IgD-negative memory B cell (primary cell): Measurements from ENCODE around the gene ATAT1. TPM values are rescaled to one million over a fixed set of nuclear protein-coding genes. Genes with fewer than 3 reads are reported as not detected.

Experiments used
- H3K27ac Mint-ChIP-seq, 3 donors: one replicate each; pipeline ENCODE4 v1.8.0; 2020 to 2022; ENCODE audit warnings: mild to moderate bottlenecking in 3 of 3, mixed read lengths in 3 of 3, moderate library complexity in 1 of 3
- H3K27me3 Mint-ChIP-seq: one replicate; pipeline ENCODE4 v1.8.0; 2021; ENCODE audit warnings: mixed read lengths
- H3K36me3 Mint-ChIP-seq: one replicate; pipeline ENCODE4 v1.8.0; 2020; ENCODE audit warnings: mild to moderate bottlenecking, mixed read lengths
- H3K4me1 Mint-ChIP-seq, 3 donors: one replicate each; pipeline ENCODE4 v1.8.0; 2020 to 2022; ENCODE audit warnings: mixed read lengths in 3 of 3, mild to moderate bottlenecking in 1 of 3
- H3K4me3 Mint-ChIP-seq, 4 donors: one replicate each; pipeline ENCODE4 v1.8.0; 2020 to 2022; ENCODE audit warnings: mild to moderate bottlenecking in 4 of 4, mixed read lengths in 4 of 4, moderate library complexity in 3 of 4
- H3K9me3 Mint-ChIP-seq, 3 donors: one replicate each; pipeline ENCODE4 v1.8.0; 2020 to 2021; ENCODE audit warnings: mixed read lengths in 3 of 3, mild to moderate bottlenecking in 1 of 3
- polyA plus RNA-seq: library from polyadenylated mRNA; unstranded; fragments of 300-500 nt; fragmentation: Illumina TruSeq; gene quantifications from one replicate; pipeline ENCODE4 v1.2.3, GENCODE V29; 2021

ATAT1 gene
- polyA plus RNA-seq, 1 donor from 2014 or later, result 2.0 TPM

DNA sequence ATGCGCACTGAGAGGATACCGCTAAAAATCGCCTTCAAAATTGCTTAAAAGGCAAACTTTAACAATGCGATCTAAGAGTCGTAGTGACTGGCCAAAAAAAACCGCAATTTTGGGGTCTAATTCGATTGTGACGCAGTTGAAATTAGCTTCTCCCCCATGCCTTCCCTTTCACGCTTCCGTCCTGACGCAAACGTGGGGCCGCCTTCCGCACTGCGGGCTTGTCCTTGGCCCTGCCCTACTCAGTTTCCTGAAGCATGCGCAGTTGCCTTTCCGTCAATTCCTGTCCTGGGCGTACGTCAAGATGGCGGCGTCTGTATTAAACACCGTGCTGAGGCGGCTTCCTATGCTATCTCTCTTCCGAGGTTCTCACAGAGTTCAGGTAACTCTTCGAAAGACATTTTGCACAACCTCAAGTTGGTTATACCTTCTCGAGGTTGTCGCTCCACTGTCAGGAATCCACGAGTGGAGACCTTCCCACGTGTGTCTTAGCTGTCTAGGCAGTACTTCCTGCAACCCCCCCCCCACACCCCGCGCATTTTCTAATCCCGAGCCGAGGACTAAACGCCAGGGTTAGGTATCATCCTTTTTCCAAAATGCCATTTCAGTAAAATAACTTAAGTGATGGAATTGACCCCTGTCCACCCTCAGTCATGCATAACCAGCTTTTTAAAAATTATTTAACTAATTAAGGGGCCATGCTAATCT, 9.0 kb upstream of the ATAT1 start, which contains the start of gene MRPS18B:
Gene MRPS18B (plus strand): TSS at position 276 of the 705 bp plus-strand sequence. CDS start 26 bp downstream, at position 302.
- H3K27ac Mint-ChIP-seq, result peak within 1 kb of the TSS; percentile 99 to 100 (median 100)
- H3K27me3 Mint-ChIP-seq, result no peaks in the 10 kb centered on the region
- peak within 1 kb of the TSS; percentile 97 to 99 (median 98) for H3K4me3 Mint-ChIP-seq
- H3K36me3 Mint-ChIP-seq, result peaks cover 18% of the 10 kb centered on the region
- H3K9me3 Mint-ChIP-seq, result peaks cover 0 to 2% (median 0%) of the 10 kb centered on the region in 3 donors
- H3K4me1 Mint-ChIP-seq, result peaks cover 12 to 23% (median 20%) of the 10 kb centered on the region in 3 donors

DNA sequence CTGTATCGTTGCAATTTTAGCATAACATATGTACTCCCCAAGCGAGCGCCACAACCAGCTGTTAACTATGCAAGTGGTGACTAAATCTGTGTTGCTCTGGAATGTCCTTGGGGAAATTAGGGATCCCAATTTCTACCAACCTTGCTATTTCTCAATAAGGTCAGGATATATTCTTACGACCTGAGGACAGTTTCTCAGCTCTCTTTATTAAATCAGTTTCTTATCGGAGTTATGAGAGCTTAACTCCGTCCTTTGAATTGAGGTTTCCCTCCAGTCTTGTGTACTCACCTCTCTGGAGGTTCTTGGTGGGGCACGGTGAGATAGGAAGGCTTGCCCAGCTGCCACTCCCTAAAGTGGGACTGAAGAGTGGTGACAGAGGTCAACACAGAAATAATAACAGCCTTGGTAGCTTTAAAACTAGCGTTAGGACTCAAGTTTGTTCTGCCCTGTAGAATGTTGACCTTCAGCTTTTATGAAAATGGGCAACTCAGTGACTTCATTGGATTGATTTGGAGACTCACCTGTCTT, 8.3 kb upstream of the ATAT1 start:
- peaks cover 18% of the 10 kb centered on the region for H3K36me3 Mint-ChIP-seq
- H3K9me3 Mint-ChIP-seq, result peaks cover 0 to 2% (median 0%) of the 10 kb centered on the region in 3 donors

DNA sequence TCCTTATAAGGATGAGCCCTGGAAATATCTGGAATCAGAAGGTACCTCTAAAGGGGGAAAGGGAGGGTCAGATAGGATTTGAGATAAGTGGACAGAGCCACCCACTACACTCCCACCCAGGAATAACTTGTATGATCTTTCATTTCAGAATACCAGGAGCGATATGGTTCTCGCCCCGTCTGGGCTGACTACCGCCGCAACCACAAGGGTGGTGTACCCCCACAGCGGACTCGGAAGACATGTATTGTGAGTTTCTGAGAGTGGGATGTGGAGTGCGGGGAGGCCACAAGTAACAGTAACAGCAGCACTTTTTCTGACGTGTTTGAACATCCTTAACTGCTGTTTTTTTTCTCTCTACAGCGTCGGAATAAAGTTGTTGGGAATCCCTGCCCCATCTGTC, 7.1 kb upstream of the ATAT1 start:
- Mint-ChIP-seq H3K27me3 (no peaks in the 10 kb centered on the region), H3K36me3 (peaks cover 18% of the 10 kb centered on the region), H3K4me1 (peaks cover 3 to 9% (median 9%) of the 10 kb centered on the region in 3 donors), H3K4me3 (peak overlapping the region; percentile 8 to 99 (median 38)), H3K9me3 (peaks cover 0 to 2% (median 0%) of the 10 kb centered on the region in 3 donors), H3K27ac (peak overlapping the region in 1 of 3 donors; percentile 53)

More for the DNA sequence above, 8.3 kb upstream of the ATAT1 start:
- H3K27ac Mint-ChIP-seq, result peak overlapping the region; percentile 99 to 100 (median 100)
- peak overlapping the region; percentile 97 to 99 (median 98) for H3K4me3 Mint-ChIP-seq
- H3K27me3 Mint-ChIP-seq, result no peaks in the 10 kb centered on the region
- H3K4me1 Mint-ChIP-seq, result peaks cover 10 to 18% (median 17%) of the 10 kb centered on the region in 3 donors

GRCh38 chr6:30625511-30625910, 1.2 kb upstream of the ATAT1 start:
- Mint-ChIP-seq H3K27me3 (no peaks in the 10 kb centered on the region), H3K36me3 (peaks cover 5% of the 10 kb centered on the region), H3K4me1 (peaks cover 14 to 21% (median 15%) of the 10 kb centered on the region in 3 donors), H3K27ac (no peak overlapping the region), H3K9me3 (no peaks in the 10 kb centered on the region), H3K4me3 (peak overlapping the region in 2 of 4 donors; percentile 76 to 85)

- peaks cover 4% of the 10 kb centered on the region for H3K36me3 Mint-ChIP-seq
- no peaks in the 10 kb centered on the region for H3K27me3 Mint-ChIP-seq
- no peak overlapping the region for H3K4me3 Mint-ChIP-seq
- peaks cover 0 to 4% (median 3%) of the 10 kb centered on the region in 3 donors for H3K4me1 Mint-ChIP-seq
- no peaks in the 10 kb centered on the region for H3K9me3 Mint-ChIP-seq
- H3K27ac Mint-ChIP-seq, result peak overlapping the region in 1 of 3 donors; percentile 84
Measured at GRCh38 chr6:30635834-30636233, 9.2 kb downstream of the ATAT1 start.

DNA sequence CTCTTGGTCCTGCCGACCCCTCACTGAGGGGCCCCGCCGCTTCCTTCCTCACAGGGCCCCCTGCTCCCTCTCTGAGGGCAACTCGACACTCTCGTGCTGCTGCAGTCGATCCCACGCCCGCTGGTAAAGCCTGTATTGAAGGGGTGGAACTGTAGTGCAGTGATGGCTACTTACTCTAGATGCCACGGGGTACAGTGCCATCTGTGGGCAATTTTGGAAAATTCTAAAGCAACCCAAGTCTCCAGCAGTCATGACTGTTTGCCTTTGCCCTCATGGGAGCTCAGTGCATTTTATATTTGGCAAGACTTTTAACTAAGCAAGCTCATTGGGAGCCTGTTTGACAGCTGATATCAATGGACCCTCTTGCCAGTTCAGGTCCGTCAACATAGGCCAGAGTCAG, 13.8 kb downstream of the ATAT1 start:
- H3K27me3 Mint-ChIP-seq, result no peaks in the 10 kb centered on the region
- peaks cover 0 to 4% (median 3%) of the 10 kb centered on the region in 3 donors for H3K4me1 Mint-ChIP-seq
- H3K9me3 Mint-ChIP-seq, result no peaks in the 10 kb centered on the region
- no peak overlapping the region for H3K4me3 Mint-ChIP-seq
- no peaks in the 10 kb centered on the region for H3K36me3 Mint-ChIP-seq
- H3K27ac Mint-ChIP-seq, result no peak overlapping the region

DNA sequence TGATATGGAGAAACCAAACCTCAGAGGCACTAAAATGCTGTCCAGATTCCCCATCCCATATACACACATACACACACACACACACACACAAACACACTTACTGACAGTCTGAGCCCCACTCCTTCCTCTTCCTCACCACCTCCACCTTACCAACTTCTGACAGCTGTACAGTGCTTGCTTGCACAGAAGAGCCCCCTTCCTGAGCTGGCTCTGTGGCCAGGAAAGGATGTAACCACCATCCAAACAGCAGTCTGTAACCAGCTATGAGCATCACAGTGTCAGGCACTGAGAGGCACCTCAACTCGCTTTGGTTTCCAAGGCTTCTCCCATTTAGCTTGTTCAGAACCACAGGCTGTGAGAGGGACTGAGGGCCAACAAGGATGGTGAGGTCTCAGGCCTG, 14.4 kb downstream of the ATAT1 start:
- Mint-ChIP-seq H3K4me1 (peaks cover 0 to 5% (median 1%) of the 10 kb centered on the region in 3 donors), H3K9me3 (no peaks in the 10 kb centered on the region), H3K36me3 (no peaks in the 10 kb centered on the region), H3K27ac (no peak overlapping the region), H3K27me3 (no peaks in the 10 kb centered on the region), H3K4me3 (no peak overlapping the region)

GRCh38 chr6:30643656-30644055, 17.0 kb downstream of the ATAT1 start:
- no peaks in the 10 kb centered on the region for H3K9me3 Mint-ChIP-seq
- H3K27ac Mint-ChIP-seq, result peak overlapping the region in 2 of 3 donors; percentile 47 to 57
- H3K27me3 Mint-ChIP-seq, result no peaks in the 10 kb centered on the region
- H3K4me3 Mint-ChIP-seq, result no peak overlapping the region
- no peaks in the 10 kb centered on the region for H3K36me3 Mint-ChIP-seq
- peaks cover 5 to 16% (median 6%) of the 10 kb centered on the region in 3 donors for H3K4me1 Mint-ChIP-seq

DNA sequence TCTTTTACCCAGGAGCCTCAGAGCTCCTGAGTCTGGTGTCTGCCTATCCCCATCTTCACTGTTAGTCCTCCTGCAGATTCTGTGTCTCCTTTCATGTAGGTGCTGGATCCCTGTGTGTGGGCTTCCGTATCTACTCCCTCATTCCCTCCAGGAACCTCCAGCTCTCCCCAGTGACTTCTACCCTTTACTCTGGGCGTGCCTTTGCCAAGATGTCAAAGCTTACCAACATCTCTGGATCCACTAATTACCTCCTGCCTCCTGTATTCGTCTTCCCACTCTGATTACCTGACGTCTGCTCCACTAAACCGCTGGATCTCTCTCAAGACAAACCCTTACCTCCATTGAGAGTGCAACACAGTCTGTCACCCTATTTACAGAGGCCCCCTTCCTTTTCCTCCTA, 18.1 kb downstream of the ATAT1 start:
- Mint-ChIP-seq H3K4me1 (peaks cover 5 to 16% (median 6%) of the 10 kb centered on the region in 3 donors), H3K9me3 (no peaks in the 10 kb centered on the region), H3K27me3 (no peaks in the 10 kb centered on the region), H3K36me3 (no peaks in the 10 kb centered on the region), H3K4me3 (peak overlapping the region in 1 of 4 donors; percentile 18), H3K27ac (peak overlapping the region in 1 of 3 donors; percentile 75)

DNA sequence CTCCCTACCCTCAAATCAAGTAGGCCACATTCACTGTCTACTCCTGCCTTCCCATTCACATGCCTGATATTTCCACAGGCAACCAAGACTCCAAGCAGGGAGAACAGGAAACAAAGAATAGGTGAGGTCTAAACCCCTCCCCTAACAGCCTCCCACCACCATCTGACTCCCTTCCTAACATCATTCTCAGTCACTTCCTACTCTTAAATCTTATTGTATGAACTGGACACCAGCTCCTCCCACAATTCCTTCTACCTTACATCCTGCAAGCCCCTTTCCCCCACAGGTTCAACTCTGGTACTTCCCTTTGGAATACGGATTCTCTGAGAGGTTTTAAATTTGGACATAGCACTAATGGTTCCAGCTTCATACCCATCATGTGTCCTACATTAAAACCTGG, 19.3 kb downstream of the ATAT1 start:
- H3K27me3 Mint-ChIP-seq, result no peaks in the 10 kb centered on the region
- peak overlapping the region in 2 of 4 donors; percentile 17 to 86 for H3K4me3 Mint-ChIP-seq
- peaks cover 6 to 16% (median 6%) of the 10 kb centered on the region in 3 donors for H3K4me1 Mint-ChIP-seq
- no peaks in the 10 kb centered on the region for H3K36me3 Mint-ChIP-seq
- no peaks in the 10 kb centered on the region for H3K9me3 Mint-ChIP-seq
- H3K27ac Mint-ChIP-seq, result peak overlapping the region in 2 of 3 donors; percentile 75 to 97

DNA sequence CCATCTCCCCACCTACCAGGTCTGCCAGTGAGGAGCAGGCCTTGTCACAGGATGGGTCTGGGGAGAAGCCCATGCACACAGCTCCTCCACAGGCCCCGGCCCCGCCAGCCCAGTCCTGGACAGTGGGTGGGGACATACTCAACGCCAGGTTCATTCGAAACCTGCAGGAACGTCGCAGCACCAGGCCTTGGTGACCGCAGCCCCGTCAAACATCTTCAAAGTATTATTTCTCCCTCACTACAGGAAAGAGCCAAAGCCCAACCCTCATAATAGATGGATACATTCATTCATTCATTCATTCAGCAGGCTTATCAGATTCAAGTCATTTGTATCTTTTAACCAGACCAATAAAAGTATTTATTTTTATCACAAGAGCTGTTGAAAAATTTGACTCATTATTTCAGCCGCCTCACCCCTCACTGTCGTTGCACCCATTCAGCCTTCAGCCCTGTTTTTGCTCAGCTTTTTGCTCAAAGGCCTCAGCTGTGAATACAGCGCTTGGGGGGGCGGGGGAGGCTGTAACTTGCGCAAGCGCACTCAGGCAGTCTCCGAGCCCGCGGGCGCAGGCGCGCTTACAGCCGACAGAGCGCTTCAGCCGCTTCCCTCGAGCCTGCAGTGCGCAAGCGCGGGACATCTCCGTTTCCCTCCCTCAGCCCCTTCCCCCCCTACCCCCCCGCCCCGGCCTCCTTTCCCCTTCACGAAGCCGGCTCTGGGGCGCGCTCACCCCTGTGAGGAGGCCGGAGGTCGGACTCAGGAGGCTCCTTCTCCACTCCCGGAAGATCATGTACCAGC, 20.0 kb downstream of the ATAT1 start, which contains the start of gene C6orf136:
Gene C6orf136 (plus strand): TSS at position 684 of the 792 bp plus-strand sequence. CDS start 99 bp downstream, at position 783.
- Mint-ChIP-seq H3K36me3 (no peaks in the 10 kb centered on the region), H3K27me3 (no peaks in the 10 kb centered on the region), H3K9me3 (no peaks in the 10 kb centered on the region), H3K4me1 (peaks cover 6 to 18% (median 9%) of the 10 kb centered on the region in 3 donors), H3K27ac (peak within 1 kb of the TSS; percentile 75 to 97 (median 95)), H3K4me3 (peak within 1 kb of the TSS; percentile 86 to 95 (median 92))

- H3K4me3 Mint-ChIP-seq, result peak overlapping the region; percentile 86 to 95 (median 92)
Measured at GRCh38 chr6:30647242-30648116, 20.8 kb downstream of the ATAT1 start.

GRCh38 chr6:30651143-30651542, 24.5 kb downstream of the ATAT1 start:
- Mint-ChIP-seq H3K4me3 (peak overlapping the region in 1 of 4 donors; percentile 70), H3K27me3 (no peaks in the 10 kb centered on the region), H3K4me1 (peaks cover 7 to 13% (median 13%) of the 10 kb centered on the region in 3 donors), H3K36me3 (no peaks in the 10 kb centered on the region), H3K9me3 (no peaks in the 10 kb centered on the region), H3K27ac (peak overlapping the region in 2 of 3 donors; percentile 76 to 83)

More at GRCh38 chr6:30647242-30648116, 20.8 kb downstream of the ATAT1 start:
- Mint-ChIP-seq H3K4me1 (peaks cover 6 to 18% (median 9%) of the 10 kb centered on the region in 3 donors), H3K27me3 (no peaks in the 10 kb centered on the region), H3K9me3 (no peaks in the 10 kb centered on the region), H3K36me3 (no peaks in the 10 kb centered on the region), H3K27ac (peak overlapping the region; percentile 75 to 97 (median 95))
